Left lobe of liver (tissue), 2 donors: Measurements from ENCODE around the gene OR10A3. TPM values are rescaled to one million over a fixed set of nuclear protein-coding genes. Genes with fewer than 3 reads are reported as not detected.
"Not testable (repeated sequence)": the region's sequence is repeated elsewhere in the genome, so short reads cannot be mapped to it uniquely, and the experiment has no call there.

Source experiments
- ATAC-seq: fragments of 200-7000 bp; cut with Tn5 transposase; one replicate; pipeline ENCODE4 v1.9.1; 2020; ENCODE audit warnings: mild to moderate bottlenecking, moderate library complexity
- DNase-seq: peaks from one replicate; pipeline ENCODE4 v3.0.0-alpha.2; 2020; ENCODE audit warnings: low spot score
- total RNA-seq: library from RNA; stranded (reverse); gene quantifications from one replicate; pipeline ENCODE4 v1.2.1, GENCODE V29; 2021
- donor health status: DM: no; HTN: no; CAD: no; lungs with moderate emphysema.
- donor health status: DM: no; HTN: yes; CAD: no.

OR10A3 gene, protein sequence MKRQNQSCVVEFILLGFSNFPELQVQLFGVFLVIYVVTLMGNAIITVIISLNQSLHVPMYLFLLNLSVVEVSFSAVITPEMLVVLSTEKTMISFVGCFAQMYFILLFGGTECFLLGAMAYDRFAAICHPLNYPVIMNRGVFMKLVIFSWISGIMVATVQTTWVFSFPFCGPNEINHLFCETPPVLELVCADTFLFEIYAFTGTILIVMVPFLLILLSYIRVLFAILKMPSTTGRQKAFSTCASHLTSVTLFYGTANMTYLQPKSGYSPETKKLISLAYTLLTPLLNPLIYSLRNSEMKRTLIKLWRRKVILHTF
- not detected for total RNA-seq

DNA sequence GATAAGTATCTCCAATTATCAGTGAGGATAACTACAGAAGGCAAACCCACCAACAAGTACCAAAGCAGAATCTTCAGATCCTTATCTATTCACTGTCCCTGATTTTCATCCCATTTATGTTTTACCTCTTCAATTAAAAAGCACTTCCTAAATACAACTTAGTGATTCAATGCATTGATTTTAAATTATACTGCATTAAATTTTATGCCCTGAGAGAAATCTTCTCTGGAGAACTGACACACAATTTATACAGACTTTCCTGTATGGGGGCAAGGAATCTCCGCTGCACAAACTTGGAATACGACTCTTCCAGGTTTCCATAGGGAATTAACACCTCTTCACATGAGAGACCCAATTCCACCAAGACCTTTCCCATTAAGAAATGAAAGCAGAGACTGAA is at the start of gene OR10A3:
Gene OR10A3 (minus strand): TSS at position 101 of the 400 bp plus-strand sequence. CDS start 2,188 bp downstream, outside the sequence.
- ATAC-seq (no peak), DNase-seq (no peak)

DNA sequence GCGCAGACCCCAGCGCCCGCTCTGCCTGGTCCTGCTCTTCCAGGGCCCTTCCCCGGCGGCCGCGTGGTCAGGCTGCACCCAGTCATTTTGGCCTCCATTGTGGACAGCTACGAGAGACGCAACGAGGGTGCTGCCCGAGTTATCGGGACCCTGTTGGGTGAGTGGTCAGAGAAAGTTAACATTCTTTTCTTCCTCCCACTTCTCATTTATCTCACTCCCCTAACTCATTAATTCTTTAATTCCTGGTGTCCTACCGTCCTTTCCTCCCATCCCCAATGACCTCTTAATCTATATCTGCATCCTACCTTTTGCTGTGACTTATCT is 46.0 kb upstream of the OR10A3 start:
- not testable (repeated sequence) for DNase-seq, ATAC-seq

DNA sequence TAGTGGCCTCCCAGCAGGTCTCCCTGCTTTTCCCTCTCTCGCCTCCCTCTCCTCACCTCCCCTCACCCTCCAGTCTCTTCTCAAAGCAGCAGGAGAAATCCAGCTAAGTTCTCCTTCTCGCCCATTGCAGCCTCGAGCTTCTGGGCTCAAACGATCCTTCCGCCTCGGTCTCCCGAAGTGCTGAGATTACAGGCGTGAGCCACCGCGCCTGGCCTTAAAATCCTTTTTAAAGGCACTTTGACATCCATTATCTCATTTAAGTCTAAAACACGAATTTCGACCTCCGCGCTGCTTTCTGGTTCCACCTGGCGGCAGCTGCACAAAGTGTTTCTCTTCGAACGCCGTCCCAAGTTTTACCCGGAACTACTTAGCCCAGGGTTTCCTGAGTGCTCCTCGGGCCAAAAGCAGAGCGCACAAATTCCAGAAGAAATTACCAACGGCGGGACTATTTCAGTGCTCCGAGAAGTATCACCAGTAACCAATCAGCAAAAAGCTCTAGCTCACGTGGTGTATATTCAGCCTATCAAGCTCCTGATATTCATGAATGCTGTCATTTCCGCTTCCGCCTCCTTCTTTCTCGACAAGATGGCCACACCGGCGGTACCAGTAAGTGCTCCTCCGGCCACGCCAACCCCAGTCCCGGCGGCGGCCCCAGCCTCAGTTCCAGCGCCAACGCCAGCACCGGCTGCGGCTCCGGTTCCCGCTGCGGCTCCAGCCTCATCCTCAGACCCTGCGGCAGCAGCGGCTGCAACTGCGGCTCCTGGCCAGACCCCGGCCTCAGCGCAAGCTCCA is 45.5 kb upstream of the OR10A3 start, which contains the start of gene EIF3F:
Gene EIF3F (plus strand): TSS at position 570 of the 792 bp plus-strand sequence. CDS start 16 bp downstream, at position 586.
- ATAC-seq (peak; percentile 98), DNase-seq (peak; percentile 93)

DNA sequence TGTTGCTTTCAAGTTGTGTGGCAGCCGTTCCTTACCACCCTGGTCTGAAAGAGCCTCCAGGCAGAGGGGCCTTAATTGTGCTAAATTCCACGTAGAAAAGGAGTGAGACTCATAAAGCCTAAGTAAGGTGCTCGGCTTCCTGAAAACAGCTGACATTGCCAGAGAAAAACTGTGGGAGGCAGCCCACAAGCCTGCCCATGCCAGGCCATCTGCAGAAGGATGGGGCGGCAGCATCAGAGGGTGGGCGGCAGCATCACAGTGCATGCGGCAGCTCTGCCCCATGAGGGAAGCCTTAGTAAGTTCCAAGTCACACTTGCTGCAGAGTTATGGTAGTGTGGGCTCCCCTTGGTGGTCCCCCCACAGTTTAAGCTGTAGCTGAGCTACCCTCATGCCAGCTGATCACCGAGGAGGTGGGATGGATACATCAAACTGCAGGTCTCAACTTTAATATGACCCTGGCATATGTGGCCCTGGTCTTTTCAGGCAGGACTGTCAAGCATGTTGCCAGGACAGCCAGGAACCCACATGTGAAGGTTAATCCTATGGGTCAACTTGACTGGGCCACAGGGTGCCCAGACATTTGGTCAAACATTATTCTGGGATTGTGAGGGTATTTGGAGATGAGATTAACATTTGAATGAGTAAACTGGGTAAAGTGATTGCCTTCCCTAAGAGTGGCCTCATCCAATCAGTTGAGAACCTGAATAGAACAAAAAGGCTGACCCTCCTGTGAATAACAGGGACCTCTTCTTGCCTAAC is 42.5 kb upstream of the OR10A3 start:
- DNase-seq (no peak), ATAC-seq (no peak)

DNA sequence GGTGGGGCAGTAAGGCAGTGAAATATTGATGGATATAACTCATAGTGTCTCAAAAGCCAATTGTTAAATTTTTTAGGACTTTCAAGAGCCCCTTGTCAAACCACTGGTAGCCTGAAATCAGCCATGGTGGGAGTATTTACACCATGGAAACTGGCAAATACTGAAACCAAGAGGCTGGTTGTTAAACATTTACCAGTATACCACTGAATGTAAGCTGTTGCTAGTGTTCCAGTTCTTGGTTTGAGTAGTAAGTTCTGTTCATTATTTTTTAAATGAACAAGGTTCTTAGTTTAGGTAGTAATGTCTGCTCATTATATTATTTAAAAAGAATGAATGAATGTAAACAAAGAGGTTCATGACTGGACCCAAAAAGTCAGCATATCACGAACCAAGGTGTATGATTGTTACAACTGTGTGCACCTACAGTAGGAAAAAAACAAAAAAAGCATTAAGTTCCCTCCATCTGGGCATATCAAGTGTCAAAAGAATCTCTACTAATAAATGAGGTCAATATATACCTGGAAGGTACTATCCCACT is 41.1 kb upstream of the OR10A3 start:
- ATAC-seq: no peak

DNA sequence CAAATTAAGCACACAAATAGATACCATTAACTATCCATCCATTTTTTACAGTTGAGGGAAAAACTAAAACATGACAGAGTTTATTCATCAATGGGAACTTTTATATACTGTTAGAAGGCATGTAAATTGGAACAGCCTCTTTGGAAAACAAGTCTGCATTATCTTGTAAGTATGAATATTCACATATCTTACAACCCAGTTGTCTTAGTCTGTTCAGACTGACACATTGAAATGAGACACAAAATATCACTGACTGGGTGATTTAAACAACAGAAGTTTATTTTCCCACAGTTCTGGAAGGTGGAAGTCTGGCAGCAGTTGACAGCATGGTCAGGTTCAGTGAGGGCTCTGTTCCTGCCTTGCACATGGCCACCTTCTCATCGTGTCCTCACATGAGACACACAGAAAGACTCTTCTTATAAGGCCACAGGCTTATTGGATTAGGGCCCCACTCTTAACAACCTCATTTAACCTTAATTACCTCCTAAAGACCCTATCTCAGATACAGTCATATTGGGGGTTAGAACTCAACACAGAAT is 40.2 kb upstream of the OR10A3 start:
- DNase-seq (no peak), ATAC-seq (no peak)

More for the DNA sequence above, 41.1 kb upstream of the OR10A3 start:
- DNase-seq: no peak

DNA sequence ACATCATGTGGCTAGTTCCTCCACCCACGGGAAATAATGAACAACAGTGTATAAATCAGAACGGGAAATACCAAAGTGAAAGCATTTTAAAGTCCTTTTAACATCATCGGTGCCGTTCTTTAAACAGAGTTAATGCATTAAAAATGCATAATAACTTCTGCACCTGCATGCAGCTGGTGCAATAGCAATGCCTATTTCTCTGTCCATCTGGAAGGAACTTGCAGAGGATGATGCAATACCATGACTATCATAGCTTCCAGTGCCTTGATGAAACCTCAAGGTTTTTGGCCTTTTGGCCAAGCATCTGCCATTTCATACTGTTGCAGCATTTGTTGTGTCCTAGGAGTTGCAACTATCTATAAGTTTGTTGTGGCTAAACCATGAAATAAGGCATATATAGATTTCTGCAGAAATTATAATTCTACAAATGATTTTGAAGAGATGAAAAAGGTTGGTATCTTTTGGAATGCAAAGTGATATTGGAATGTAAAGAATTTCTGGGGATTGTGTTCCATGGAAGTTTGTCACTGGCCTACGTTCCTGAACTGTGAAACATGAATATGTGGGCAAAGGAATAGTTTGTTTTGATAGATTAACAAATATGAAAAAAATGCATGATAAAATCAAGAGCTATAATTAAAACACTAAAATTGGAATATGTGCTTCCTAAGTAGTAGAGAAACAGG is 35.9 kb upstream of the OR10A3 start:
- no peak for ATAC-seq
- DNase-seq: no peak

DNA sequence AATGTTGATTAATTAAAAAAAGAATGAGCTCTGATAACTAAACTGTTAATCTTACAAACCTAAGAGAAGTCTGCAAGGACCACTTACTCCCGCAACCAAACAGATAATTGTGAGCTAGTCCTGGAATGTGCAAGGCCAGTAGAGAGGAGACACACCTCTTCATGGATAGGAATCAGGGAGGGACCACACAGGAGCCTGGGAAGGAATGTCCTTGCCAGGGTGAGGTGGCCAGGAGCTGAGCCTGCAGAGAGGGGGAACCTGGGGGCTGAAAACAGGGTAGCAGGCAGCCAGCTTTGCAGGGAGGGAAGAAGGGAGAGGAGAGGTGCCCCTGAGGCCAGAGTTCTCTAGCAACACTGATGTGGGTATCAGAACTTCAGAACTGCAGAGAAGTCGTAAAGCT is 33.2 kb upstream of the OR10A3 start:
- no peak for ATAC-seq

DNA sequence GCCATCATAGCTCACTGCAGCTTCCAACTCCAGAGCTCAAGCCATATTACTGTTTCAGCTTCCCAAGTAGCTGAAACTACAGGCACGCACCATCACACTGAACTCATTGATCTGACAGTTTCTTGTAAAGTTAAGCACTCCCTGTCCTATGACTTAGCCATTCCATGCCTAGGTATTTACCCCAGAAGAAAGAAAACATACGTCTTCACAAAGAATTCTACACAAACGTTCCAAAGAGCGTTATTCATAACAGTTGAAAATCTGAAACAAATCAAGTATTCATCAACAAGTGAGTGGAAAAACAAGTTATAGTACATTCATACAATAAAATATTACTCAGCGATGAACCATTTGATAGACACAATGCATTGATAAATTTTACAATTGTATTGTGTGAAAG is 31.5 kb upstream of the OR10A3 start:
- DNase-seq: no peak
- no peak for ATAC-seq

More for the DNA sequence above, 33.2 kb upstream of the OR10A3 start:
- no peak for DNase-seq

DNA sequence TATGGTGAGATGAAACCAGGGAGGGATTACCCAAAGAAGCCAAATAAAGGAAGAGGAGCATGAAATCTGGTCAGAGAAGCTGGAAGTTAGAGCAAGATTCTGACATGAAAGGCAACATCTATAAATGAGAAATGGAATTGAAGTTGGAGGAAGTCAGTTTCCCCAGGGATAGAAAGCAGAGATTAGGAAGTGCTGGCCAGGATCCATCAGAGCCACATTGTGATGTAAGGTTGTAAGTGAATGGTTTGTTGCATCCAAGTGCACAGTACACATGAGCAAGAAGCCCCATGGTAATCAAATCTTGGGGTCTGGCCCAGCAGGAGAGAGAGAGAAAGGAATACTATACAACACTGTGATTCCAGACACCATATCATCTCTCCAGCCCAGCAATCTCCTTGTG is 30.3 kb upstream of the OR10A3 start:
- no peak for DNase-seq
- no peak for ATAC-seq

DNA sequence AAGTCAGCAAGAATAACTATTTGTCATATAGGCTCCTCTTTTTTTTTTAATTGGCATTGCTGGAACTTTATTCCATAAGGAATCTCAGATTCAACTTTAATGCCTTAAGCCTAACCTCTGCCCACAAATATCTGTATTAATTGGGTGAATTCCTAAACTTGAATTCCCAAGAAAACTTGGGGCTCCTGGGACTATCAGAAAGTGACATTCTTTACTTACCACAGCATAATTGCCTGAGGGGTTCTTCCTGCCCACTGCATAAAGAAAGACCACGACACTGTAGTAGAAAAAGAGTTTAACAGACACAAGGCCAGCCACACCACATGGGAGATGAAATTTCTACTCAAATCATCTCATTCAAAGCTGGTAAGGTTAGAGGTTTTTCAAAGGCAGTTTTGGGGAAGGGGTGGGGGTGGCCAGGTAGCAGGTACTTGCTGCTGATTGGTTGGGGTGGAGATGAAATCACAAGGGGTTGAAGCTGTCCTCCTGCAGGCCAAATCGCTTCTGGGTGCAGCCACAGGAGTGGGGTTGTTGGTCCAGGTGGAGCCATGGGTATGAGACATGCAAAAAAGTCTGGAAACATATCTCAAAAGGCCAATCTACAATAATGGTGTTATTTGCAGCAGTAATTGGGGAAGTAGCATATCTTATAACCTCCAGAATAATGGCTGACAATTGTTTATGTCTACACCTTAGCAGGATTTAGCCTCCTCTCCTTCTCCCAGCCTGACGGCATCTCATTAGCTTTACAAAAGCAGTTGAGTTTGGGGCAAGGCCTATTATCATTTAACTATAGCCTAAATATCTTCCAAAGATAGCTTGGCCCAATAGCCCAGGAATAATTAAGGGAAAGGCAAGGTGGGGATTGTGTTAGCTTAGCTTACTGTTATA is 28.5 kb upstream of the OR10A3 start:
- no peak for DNase-seq
- no peak for ATAC-seq

DNA sequence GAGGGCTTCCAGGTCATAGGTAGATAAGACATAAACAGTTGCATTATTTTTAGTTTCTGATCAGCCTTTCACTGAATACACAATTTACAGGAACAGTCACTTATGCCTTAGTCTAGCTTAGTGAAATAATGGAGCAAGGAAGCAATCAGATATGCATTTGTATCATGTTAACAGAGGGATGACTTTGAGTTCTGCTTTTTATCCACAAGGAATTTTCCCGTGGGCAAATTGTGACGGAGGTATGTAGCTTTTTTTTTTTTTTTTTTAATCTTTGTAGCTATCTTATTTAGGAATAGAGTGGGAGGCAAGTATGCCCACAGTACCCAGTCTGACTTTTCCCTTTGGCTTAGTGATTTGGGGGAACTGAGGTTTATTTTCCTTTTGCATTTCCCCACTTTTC is 27.2 kb upstream of the OR10A3 start:
- DNase-seq (no peak), ATAC-seq (no peak)

DNA sequence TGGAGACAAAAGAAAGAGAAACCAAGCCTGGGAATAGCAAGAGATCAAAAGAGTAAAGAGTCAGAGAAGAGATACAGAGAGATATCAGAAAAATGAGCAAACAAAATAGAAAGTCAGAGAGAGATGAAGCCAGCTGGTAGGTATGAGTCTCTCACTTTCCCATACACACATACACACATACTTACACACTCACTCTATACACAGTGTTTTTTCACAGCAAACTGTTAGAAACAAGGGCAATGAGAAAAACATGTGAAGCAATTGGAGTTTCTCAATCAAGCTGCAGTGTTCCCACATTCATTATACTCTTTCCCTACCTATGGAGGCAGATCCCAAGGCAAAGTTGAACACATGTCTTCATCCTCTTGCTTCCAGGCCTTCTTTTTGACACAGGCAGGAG is 26.3 kb upstream of the OR10A3 start:
- DNase-seq: no peak
- no peak for ATAC-seq

DNA sequence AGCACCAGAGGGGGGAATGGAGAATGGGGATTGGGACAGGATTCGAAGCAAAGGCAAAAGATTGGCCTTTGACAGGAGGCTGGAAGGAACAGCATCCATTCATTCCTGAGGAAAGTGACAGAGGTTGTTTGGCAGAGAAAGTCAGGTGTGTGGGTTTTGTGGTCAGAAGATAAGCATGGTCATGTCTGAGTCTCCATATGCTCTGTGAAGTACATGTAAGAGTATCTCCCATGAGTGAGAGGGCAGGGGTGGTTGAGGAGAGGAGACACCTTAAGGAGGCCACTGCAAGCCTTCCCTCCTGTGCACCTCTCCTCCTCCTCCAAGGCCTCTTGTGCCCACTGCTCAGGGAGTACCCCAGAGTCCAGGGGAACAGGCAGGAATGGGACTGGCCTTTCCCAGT is 25.6 kb upstream of the OR10A3 start:
- ATAC-seq (no peak), DNase-seq (no peak)

DNA sequence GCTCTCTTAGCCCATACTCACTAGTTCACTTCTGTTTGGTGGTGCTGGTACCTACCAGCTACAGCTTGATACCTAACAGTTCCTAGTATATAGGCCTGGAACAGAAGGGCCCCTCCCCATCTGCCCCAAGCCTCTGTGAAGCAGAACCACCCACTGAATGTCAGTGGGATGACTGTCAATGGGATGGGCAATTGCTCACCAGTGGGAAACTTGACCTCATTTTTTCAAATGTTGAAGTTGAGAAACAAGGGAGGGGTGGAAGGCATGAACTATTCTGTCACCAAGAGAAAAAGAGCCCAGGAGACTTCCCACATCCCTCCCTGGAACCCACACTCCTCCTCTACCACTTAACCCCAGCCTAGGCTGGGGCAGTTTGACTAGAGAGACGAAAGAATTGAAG is 23.9 kb upstream of the OR10A3 start, which contains the start of gene NLRP10:
Gene NLRP10 (minus strand): TSS at position 62 of the 400 bp plus-strand sequence. CDS start 1,952 bp downstream, outside the sequence.
- ATAC-seq (no peak), DNase-seq (no peak)

DNA sequence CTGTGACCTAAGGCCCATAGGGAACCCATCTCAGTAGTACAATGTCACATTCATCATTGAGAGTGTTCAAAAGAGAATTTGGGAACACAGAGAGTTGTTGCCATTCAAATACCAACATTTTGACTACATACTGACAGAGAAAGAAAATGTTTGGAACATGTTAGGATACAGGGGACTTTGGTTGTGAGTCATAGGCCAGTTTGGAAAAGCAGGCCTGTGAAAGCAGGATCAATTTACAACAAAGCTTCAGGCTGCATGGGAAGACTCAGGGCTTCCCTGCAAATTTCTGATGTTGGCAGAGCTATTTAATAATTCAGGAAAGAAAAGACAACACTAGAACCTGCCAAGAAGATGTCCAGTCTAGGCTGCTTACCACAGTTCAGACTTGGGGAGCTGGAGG is 23.4 kb upstream of the OR10A3 start:
- DNase-seq: no peak
- ATAC-seq: no peak

DNA sequence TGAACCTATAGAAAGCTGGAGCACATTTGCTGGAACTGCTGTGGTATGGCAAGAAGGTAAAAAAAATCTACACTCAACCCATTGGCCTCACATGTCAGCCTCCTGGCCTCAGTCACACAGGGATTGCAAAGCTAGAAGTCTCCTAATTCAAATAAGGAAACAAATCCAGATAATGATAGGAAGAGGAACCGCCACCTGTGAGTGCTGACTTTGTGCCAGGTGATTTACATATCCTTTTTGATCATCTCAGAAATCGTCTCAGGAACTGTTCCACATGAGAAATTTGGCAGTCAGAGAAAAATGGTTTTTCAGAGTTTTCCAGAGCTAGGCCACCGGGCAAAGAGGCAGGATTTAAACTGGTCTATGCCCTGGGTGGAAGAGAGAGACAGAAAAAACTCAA is 22.8 kb upstream of the OR10A3 start:
- DNase-seq (no peak), ATAC-seq (no peak)

DNA sequence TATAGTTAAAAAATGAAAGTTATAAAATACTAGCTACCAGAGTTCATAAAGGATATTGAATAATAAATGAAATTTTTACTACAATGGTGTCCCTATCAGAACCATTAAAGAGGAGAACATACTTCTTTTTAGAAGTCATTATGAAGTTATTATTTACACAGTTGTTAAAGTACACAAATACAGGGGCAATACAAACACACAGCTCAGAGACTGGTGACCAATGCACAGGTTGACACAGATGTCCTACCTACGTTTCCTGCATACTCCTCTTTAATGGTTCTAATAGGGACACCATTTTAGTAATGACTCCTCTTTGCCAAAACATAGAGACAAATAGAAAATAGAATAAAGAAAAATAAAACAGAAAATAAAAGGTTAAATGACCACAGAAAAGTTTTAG is 13.7 kb upstream of the OR10A3 start:
- no peak for ATAC-seq
- no peak for DNase-seq

DNA sequence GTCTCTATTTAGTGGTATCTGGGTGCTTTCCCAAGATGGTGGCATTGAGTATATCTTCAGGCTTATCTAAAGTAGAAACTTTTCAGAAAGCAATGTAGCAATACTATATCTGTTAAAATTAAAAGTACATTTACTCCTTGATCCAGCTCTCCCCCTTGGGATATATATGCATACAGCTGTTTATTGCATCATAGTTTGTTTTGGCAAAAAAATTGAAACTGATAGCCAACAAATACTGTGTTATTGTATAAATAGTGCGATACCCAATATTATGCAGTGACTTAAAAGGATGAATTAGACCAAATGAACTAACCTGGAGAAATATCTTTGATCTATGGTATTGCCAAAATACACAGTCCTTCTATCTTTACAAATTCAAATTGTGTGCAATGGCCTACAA is 8.4 kb upstream of the OR10A3 start:
- DNase-seq (no peak), ATAC-seq (no peak)
